Measurements from ENCODE around the gene NRDC. TPM values are rescaled to one million over a fixed set of nuclear protein-coding genes. Genes with fewer than 3 reads are reported as not detected.

The NRDC gene
- total and polyA plus RNA-seq, 2 of the 8 experiments (the other 6 are each of a cell fraction or from before 2014, with no cell fraction given), result 70.2 to 182 TPM

DNA sequence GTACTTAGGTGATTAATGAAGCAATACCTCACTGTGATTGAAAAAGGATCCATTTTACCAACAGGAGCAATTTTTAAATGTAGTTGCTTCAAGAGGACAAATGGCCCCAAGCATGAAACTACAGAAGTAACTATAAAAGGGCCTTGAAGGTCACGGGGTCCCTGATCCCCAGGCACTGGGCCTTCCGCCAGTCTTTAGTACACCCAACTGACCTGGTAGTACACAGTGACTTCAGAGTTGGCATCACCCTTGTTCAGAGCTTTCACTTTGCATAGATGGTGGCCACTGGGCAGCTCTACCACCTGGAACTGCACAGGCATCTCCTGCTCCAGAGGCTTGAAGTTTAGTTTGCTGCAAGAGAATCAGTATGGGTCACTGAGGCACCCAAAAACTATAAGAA is 84.3 kb downstream of the NRDC start (continued):
- TF ChIP-seq, protein P1, sequence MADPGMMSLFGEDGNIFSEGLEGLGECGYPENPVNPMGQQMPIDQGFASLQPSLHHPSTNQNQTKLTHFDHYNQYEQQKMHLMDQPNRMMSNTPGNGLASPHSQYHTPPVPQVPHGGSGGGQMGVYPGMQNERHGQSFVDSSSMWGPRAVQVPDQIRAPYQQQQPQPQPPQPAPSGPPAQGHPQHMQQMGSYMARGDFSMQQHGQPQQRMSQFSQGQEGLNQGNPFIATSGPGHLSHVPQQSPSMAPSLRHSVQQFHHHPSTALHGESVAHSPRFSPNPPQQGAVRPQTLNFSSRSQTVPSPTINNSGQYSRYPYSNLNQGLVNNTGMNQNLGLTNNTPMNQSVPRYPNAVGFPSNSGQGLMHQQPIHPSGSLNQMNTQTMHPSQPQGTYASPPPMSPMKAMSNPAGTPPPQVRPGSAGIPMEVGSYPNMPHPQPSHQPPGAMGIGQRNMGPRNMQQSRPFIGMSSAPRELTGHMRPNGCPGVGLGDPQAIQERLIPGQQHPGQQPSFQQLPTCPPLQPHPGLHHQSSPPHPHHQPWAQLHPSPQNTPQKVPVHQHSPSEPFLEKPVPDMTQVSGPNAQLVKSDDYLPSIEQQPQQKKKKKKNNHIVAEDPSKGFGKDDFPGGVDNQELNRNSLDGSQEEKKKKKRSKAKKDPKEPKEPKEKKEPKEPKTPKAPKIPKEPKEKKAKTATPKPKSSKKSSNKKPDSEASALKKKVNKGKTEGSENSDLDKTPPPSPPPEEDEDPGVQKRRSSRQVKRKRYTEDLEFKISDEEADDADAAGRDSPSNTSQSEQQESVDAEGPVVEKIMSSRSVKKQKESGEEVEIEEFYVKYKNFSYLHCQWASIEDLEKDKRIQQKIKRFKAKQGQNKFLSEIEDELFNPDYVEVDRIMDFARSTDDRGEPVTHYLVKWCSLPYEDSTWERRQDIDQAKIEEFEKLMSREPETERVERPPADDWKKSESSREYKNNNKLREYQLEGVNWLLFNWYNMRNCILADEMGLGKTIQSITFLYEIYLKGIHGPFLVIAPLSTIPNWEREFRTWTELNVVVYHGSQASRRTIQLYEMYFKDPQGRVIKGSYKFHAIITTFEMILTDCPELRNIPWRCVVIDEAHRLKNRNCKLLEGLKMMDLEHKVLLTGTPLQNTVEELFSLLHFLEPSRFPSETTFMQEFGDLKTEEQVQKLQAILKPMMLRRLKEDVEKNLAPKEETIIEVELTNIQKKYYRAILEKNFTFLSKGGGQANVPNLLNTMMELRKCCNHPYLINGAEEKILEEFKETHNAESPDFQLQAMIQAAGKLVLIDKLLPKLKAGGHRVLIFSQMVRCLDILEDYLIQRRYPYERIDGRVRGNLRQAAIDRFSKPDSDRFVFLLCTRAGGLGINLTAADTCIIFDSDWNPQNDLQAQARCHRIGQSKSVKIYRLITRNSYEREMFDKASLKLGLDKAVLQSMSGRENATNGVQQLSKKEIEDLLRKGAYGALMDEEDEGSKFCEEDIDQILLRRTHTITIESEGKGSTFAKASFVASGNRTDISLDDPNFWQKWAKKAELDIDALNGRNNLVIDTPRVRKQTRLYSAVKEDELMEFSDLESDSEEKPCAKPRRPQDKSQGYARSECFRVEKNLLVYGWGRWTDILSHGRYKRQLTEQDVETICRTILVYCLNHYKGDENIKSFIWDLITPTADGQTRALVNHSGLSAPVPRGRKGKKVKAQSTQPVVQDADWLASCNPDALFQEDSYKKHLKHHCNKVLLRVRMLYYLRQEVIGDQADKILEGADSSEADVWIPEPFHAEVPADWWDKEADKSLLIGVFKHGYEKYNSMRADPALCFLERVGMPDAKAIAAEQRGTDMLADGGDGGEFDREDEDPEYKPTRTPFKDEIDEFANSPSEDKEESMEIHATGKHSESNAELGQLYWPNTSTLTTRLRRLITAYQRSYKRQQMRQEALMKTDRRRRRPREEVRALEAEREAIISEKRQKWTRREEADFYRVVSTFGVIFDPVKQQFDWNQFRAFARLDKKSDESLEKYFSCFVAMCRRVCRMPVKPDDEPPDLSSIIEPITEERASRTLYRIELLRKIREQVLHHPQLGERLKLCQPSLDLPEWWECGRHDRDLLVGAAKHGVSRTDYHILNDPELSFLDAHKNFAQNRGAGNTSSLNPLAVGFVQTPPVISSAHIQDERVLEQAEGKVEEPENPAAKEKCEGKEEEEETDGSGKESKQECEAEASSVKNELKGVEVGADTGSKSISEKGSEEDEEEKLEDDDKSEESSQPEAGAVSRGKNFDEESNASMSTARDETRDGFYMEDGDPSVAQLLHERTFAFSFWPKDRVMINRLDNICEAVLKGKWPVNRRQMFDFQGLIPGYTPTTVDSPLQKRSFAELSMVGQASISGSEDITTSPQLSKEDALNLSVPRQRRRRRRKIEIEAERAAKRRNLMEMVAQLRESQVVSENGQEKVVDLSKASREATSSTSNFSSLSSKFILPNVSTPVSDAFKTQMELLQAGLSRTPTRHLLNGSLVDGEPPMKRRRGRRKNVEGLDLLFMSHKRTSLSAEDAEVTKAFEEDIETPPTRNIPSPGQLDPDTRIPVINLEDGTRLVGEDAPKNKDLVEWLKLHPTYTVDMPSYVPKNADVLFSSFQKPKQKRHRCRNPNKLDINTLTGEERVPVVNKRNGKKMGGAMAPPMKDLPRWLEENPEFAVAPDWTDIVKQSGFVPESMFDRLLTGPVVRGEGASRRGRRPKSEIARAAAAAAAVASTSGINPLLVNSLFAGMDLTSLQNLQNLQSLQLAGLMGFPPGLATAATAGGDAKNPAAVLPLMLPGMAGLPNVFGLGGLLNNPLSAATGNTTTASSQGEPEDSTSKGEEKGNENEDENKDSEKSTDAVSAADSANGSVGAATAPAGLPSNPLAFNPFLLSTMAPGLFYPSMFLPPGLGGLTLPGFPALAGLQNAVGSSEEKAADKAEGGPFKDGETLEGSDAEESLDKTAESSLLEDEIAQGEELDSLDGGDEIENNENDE (IDR thresholded peaks at IDR 0.05; ENCODE audit: insufficient replicate concordance, low read length), result no peak
- TF ChIP-seq CBX5 (IDR thresholded peaks at IDR 0.05; ENCODE audit: low read depth, low read length) (no peak), CHD1 (IDR thresholded peaks at IDR 0.05; ENCODE audit: low read depth, low read length) (no peak), POLR2AphosphoS5 (IDR thresholded peaks at IDR 0.05; ENCODE audit: low read depth, low read length) (no peak)

Data from H1 (cell line).